Measurements from ENCODE around the gene PNPO.
"Not testable (repeated sequence)": the region's sequence is repeated elsewhere in the genome, so short reads cannot be mapped to it uniquely, and the experiment has no call there.

Gene PNPO

GRCh38 chr17:47983492-47984223 is 42.3 kb downstream of the PNPO start:
- ChIA-PET POLR2A (no interaction called here), CTCF (interaction anchor here (0.6 to 1.7 kb wide), 5 partner anchors 12 to 35 kb away, joined by 3 to 9 read pairs (median 3); partner anchors contain the start of gene CDK5RAP3)
- DNase-seq (ENCODE audit: extremely low spot score) = no peak
- no peak for TF ChIP-seq CTCF (IDR thresholded peaks at IDR 0.05; ENCODE audit: control extremely low read depth, extremely low read depth, low read depth, missing control alignments)

GRCh38 chr17:47986520-47986919 is 45.1 kb downstream of the PNPO start:
- POLR2A ChIA-PET = no interaction called here
- DNase-seq (ENCODE audit: extremely low spot score) = no peak
- TF ChIP-seq CTCF (IDR thresholded peaks at IDR 0.05; ENCODE audit: control extremely low read depth, extremely low read depth, low read depth, missing control alignments) = no peak
- CTCF ChIA-PET = interaction anchor here (1.2 to 2.2 kb wide), 4 partner anchors 8 to 38 kb away, joined by 3 to 8 read pairs (median 5); no protein-coding TSS in a partner anchor

GRCh38 chr17:47987240-47987835 is 46.0 kb downstream of the PNPO start:
- POLR2A ChIA-PET = no interaction called here
- no peak for DNase-seq (ENCODE audit: extremely low spot score)
- TF ChIP-seq CTCF (IDR thresholded peaks at IDR 0.05; ENCODE audit: control extremely low read depth, extremely low read depth, low read depth, missing control alignments) = no peak
- CTCF ChIA-PET = interaction anchor here (1.2 to 2.2 kb wide), 5 partner anchors 9 to 39 kb away, joined by 3 to 8 read pairs (median 3); no protein-coding TSS in a partner anchor

GRCh38 chr17:47988445-47988844 is 47.1 kb downstream of the PNPO start:
- POLR2A ChIA-PET; DNase-seq (ENCODE audit: extremely low spot score): not testable (repeated sequence)
- CTCF ChIA-PET = interaction anchor here (1.0 to 1.5 kb wide), 4 partner anchors 14 to 469 kb away, joined by 3 to 5 read pairs (median 3); partner anchors contain the start of gene CDK5RAP3

- POLR2A ChIA-PET = no interaction called here
- no peak for DNase-seq (ENCODE audit: extremely low spot score)
- CTCF ChIA-PET = interaction anchor here (1.0 to 2.7 kb wide), 5 partner anchors 18 to 468 kb away, joined by 3 to 14 read pairs (median 4); partner anchors contain the start of gene CDK5RAP3
- no peak for TF ChIP-seq CTCF (IDR thresholded peaks at IDR 0.05; ENCODE audit: control extremely low read depth, extremely low read depth, low read depth, missing control alignments)
Observed at GRCh38 chr17:47989159-47989558, 47.8 kb downstream of the PNPO start.

GRCh38 chr17:47989700-47990099 is 48.3 kb downstream of the PNPO start:
- TF ChIP-seq CTCF (IDR thresholded peaks at IDR 0.05; ENCODE audit: control extremely low read depth, extremely low read depth, low read depth, missing control alignments) = no peak
- DNase-seq (ENCODE audit: extremely low spot score) = no peak

More at GRCh38 chr17:47989700-47990099, 48.3 kb downstream of the PNPO start:
- ChIA-PET CTCF (interaction anchor here (1.3 to 2.7 kb wide), 5 partner anchors 11 to 468 kb away, joined by 3 to 14 read pairs (median 5); no protein-coding TSS in a partner anchor), POLR2A (no interaction called here)
